DND-41 (cell line): Measurements from ENCODE around the gene TSPAN1.

Experiments
- ATAC-seq: fragments of 200-7000 bp; cut with Tn5 transposase; 3 replicates; pipeline ENCODE4 v1.9.1; 2021; ENCODE audit warnings: low read depth; ENCODE audit not compliant: insufficient read depth
- DNase-seq: peaks from one replicate; pipeline ENCODE4 v3.0.0-alpha.2; 2020
- H2AFZ ChIP-seq: 2 replicates; pipeline ENCODE4 v1.6.0; 2012; ENCODE audit warnings: low read depth, low read length
- H3K27ac ChIP-seq: 2 replicates; pipeline ENCODE4 v1.5.1; 2012; ENCODE audit warnings: low read length, inconsistent platforms
- H3K27me3 ChIP-seq: fragments of 200-600 bp; sonication (generic); 2 replicates; pipeline ENCODE4 v1.6.0; 2012; ENCODE audit warnings: low read length, mild to moderate bottlenecking, inconsistent platforms; ENCODE audit not compliant: insufficient read depth, poor library complexity
- H3K36me3 ChIP-seq: 2 replicates; pipeline ENCODE4 v1.5.1; 2012; ENCODE audit warnings: low read length, inconsistent platforms; ENCODE audit not compliant: insufficient read depth
- H3K4me1 ChIP-seq: 2 replicates; pipeline ENCODE4 v1.5.1; 2012; ENCODE audit warnings: mild to moderate bottlenecking, low read length; ENCODE audit not compliant: insufficient read depth
- H3K4me2 ChIP-seq: 2 replicates; pipeline ENCODE4 v1.6.0; 2012; ENCODE audit warnings: mild to moderate bottlenecking, moderate library complexity, low read length, inconsistent platforms; ENCODE audit not compliant: insufficient read depth
- H3K4me3 ChIP-seq, 2 experiments: fragments of 200-600 bp in 1 of 2; shearing (Covaris generic) in 1 of 2; 2 replicates each; pipeline ENCODE4 v1.5.1; 2012 to 2016; ENCODE audit warnings: inconsistent platforms in 2 of 2, low read length in 2 of 2, mild to moderate bottlenecking in 2 of 2, low read depth in 1 of 2, moderate library complexity in 1 of 2
- H3K79me2 ChIP-seq: 2 replicates; pipeline ENCODE4 v1.6.0; 2012; ENCODE audit warnings: low read length, inconsistent platforms; ENCODE audit not compliant: insufficient read depth
- H3K9ac ChIP-seq: 2 replicates; pipeline ENCODE4 v1.6.0; 2012; ENCODE audit warnings: low read depth, mild to moderate bottlenecking, inconsistent platforms, low read length, moderate library complexity
- H3K9me3 ChIP-seq: 2 replicates; pipeline ENCODE4 v1.5.1; 2012; ENCODE audit warnings: low read length, moderate library complexity, mild to moderate bottlenecking, inconsistent platforms; ENCODE audit not compliant: insufficient read depth, severe bottlenecking
- H4K20me1 ChIP-seq: 2 replicates; pipeline ENCODE4 v1.6.0; 2012; ENCODE audit warnings: low read length; ENCODE audit not compliant: insufficient read depth
- CTCF ChIP-seq: IDR thresholded peaks from 2 replicates; pipeline ENCODE4 v1.5.1; 2012; ENCODE audit warnings: borderline replicate concordance, low read length, moderate library complexity, mild to moderate bottlenecking; ENCODE audit not compliant: poor library complexity, severe bottlenecking; ENCODE audit errors: extremely low read depth
- EZH2 ChIP-seq: IDR thresholded peaks from 3 replicates; pipeline ENCODE4 v1.6.1; 2012; ENCODE audit warnings: borderline replicate concordance, low read depth, mild to moderate bottlenecking, moderate library complexity, low read length, inconsistent platforms; ENCODE audit not compliant: severe bottlenecking

The TSPAN1 gene

GRCh38 chr1:46134660-46135331, 40.1 kb upstream of the TSPAN1 start:
- H3K4me3 ChIP-seq: no peak overlapping the region
- H4K20me1 ChIP-seq: no peaks in the 10 kb centered on the region
- H2AFZ ChIP-seq: no peak overlapping the region
- peaks cover 34% of the 10 kb centered on the region for H3K79me2 ChIP-seq
- no peak overlapping the region for H3K27ac ChIP-seq
- TF ChIP-seq CTCF: no peak
- no peak for TF ChIP-seq EZH2
- no peak overlapping the region for H3K9ac ChIP-seq
- H3K9me3 ChIP-seq: no peaks in the 10 kb centered on the region
- H3K4me2 ChIP-seq: no peak overlapping the region
- DNase-seq (no peak), ATAC-seq (no peak)
- H3K4me1 ChIP-seq: peaks cover 27% of the 10 kb centered on the region
- H3K27me3 ChIP-seq: no peaks in the 10 kb centered on the region
- H3K36me3 ChIP-seq: no peaks in the 10 kb centered on the region

DNA sequence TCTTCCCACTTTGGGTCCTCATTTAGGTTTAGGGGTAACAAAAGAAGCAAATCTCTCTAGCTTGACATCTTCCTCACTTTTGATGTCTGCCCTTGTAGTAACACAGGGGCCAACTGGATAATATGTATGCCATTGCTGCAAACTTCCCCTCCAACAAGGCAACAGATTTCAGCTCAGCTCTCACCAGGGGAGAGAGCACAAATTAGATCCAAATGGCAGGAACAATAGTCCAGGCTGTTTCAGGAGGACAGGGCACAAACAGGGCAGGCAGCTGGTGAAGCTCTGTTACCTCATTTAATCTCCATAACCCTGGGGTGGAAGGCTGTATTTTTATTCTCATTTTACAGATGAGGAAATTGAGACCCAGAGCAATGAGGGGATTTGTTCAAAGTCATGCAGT, 38.2 kb upstream of the TSPAN1 start:
- no peaks in the 10 kb centered on the region for H3K27me3 ChIP-seq
- no peak for DNase-seq
- H3K9ac ChIP-seq: no peak overlapping the region
- peaks cover 12% of the 10 kb centered on the region for H3K4me1 ChIP-seq
- no peak overlapping the region for H3K4me3 ChIP-seq
- H2AFZ ChIP-seq: no peak overlapping the region
- H3K9me3 ChIP-seq: no peaks in the 10 kb centered on the region
- peaks cover 15% of the 10 kb centered on the region for H3K79me2 ChIP-seq
- no peak overlapping the region for H3K4me2 ChIP-seq
- no peak for TF ChIP-seq CTCF
- TF ChIP-seq EZH2: no peak
- no peaks in the 10 kb centered on the region for H3K36me3 ChIP-seq
- no peak for ATAC-seq
- H4K20me1 ChIP-seq: no peaks in the 10 kb centered on the region
- H3K27ac ChIP-seq: no peak overlapping the region

DNA sequence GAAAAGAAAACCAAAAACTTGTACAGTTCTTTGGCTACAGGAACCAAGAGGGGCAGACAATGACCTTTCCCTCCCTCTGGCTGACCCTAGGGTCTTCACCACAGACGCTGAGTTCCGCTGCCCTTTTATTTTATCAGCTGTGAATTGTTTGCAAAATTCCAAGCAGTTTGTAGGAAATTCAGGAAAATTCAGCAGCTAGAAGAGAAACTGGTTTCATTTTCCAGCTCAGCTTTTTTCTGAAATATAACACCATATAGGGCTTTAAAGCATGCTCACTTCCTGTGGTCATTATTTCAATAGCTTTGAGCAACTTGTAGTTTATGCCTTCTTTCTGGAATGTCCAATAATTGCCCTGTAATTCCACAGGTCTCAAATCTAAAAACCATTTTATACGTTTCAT, 37.0 kb upstream of the TSPAN1 start:
- DNase-seq: no peak
- peaks cover 12% of the 10 kb centered on the region for H3K4me1 ChIP-seq
- H3K79me2 ChIP-seq: peaks cover 8% of the 10 kb centered on the region; the same call in 1 of the 2 replicates
- no peak for ATAC-seq
- no peaks in the 10 kb centered on the region for H3K9me3 ChIP-seq
- no peaks in the 10 kb centered on the region for H4K20me1 ChIP-seq
- TF ChIP-seq EZH2: no peak
- no peak for TF ChIP-seq CTCF
- H3K36me3 ChIP-seq: no peaks in the 10 kb centered on the region
- H3K9ac ChIP-seq: no peak overlapping the region
- no peak overlapping the region for H3K4me2 ChIP-seq
- no peaks in the 10 kb centered on the region for H3K27me3 ChIP-seq
- no peak overlapping the region for H2AFZ ChIP-seq
- no peak overlapping the region for H3K27ac ChIP-seq
- no peak overlapping the region for H3K4me3 ChIP-seq

- no peak for TF ChIP-seq CTCF
- no peak for TF ChIP-seq EZH2
- H3K27me3 ChIP-seq: no peaks in the 10 kb centered on the region
- DNase-seq (no peak), ATAC-seq (peak; percentile 50; the same call in 1 of the 3 replicates)
- H3K4me1 ChIP-seq: no peaks in the 10 kb centered on the region
- H3K79me2 ChIP-seq: no peaks in the 10 kb centered on the region
- no peaks in the 10 kb centered on the region for H3K36me3 ChIP-seq
- no peak overlapping the region for H3K27ac ChIP-seq
- H3K4me2 ChIP-seq: no peak overlapping the region
- no peak overlapping the region for H3K4me3 ChIP-seq
- H2AFZ ChIP-seq: 0 out of 2 replicates have a peak overlapping the region, but pooled peaks have one; percentile 30
- no peaks in the 10 kb centered on the region for H4K20me1 ChIP-seq
- no peaks in the 10 kb centered on the region for H3K9me3 ChIP-seq
- no peak overlapping the region for H3K9ac ChIP-seq
These were observed 26.6 kb upstream of the TSPAN1 start for GRCh38 chr1:46148318-46148717.
